Prostate gland (tissue), 2 donors: Measurements from ENCODE around the gene LMBRD2. TPM values are rescaled to one million over a fixed set of nuclear protein-coding genes. Genes with fewer than 3 reads are reported as not detected.

Experiments used
- DNase-seq: peaks from one replicate; pipeline ENCODE4 v3.0.0-alpha.2; 2019; ENCODE audit warnings: low spot score
- H3K27ac ChIP-seq, 2 donors: fragments of 200-600 bp; sonication (generic); 2 replicates each; pipeline ENCODE4 v1.5.1; 2017 to 2019
- H3K27me3 ChIP-seq: fragments of 200-600 bp; sonication (generic); replicated peaks from 2 replicates; pipeline ENCODE4 v1.5.1; 2019; ENCODE audit not compliant: insufficient read depth
- H3K36me3 ChIP-seq, 2 donors: fragments of 200-600 bp; sonication (generic); 1 replicate in 1 of 2; 2 replicates in 1 of 2; pipeline versions ENCODE4 v1.5.1 to v1.8.1; 2017 to 2019
- H3K4me1 ChIP-seq: fragments of 200-600 bp; sonication (generic); replicated peaks from 2 replicates; pipeline ENCODE4 v1.5.1; 2019
- H3K4me3 ChIP-seq, 2 donors: fragments of 200-600 bp; sonication (generic); 2 replicates each; pipeline ENCODE4 v1.5.1; 2017 to 2019
- H3K9me3 ChIP-seq: fragments of 200-600 bp; sonication (generic); 2 replicates; pipeline ENCODE4 v1.5.1; 2017
- CTCF ChIP-seq, 4 experiments: fragments of 200-600 bp in 2 of 4; fragments of 450-650 bp in 2 of 4; sonication (generic) in 2 of 4; IDR thresholded peaks; 1 replicate in 3 of 4; 2 replicates in 1 of 4; pipeline ENCODE4 v1.5.1; 2016 to 2019; ENCODE audit warnings: antibody characterized with exemption in 4 of 4, mild to moderate bottlenecking in 2 of 4, moderate library complexity in 2 of 4
- POLR2A ChIP-seq: fragments of 450-650 bp; IDR thresholded peaks from one replicate; pipeline ENCODE4 v1.6.1; 2016; ENCODE audit warnings: antibody characterized with exemption, mild to moderate bottlenecking
- POLR2AphosphoS5 ChIP-seq: sonication (generic); formaldehyde crosslinking; IDR thresholded peaks from one replicate; pipeline ENCODE4 v1.6.1; 2017; ENCODE audit warnings: antibody characterized with exemption
- WGBS: methylation state at CpG from one replicate; pipeline ENCODE4 v1.1.5; 2018; 5-methylcytosine and 5-hydroxymethylcytosine counted together
- intact Hi-C: fragments of 100-400 bp; cut with DNase I; formaldehyde crosslinking; loops from one replicate; pipeline ENCODE4 v1.14.2; 2022
- total RNA-seq, 2 donors: library from RNA; depleted of rRNA; stranded (reverse); fragments of >200 nt; gene quantifications; one replicate each; pipeline ENCODE4 v1.1.0, GENCODE V29; 2016

The LMBRD2 gene
- total RNA-seq, 2 donors from 2014 or later = 7.4 to 15.7 TPM

GRCh38 chr5:36128795-36129194 lies 22.9 kb downstream of the LMBRD2 start:
- Histone ChIP-seq H3K27ac (no peak overlapping the region), H3K4me1 (no peaks in the 10 kb centered on the region), H3K9me3 (no peaks in the 10 kb centered on the region), H3K36me3 (no peaks in the 10 kb centered on the region), H3K4me3 (no peak overlapping the region), H3K27me3 (no peaks in the 10 kb centered on the region)
- intact Hi-C loops = no loop called here
- TF ChIP-seq CTCF (IDR thresholded peaks at IDR 0.05) (no peak), POLR2A (no peak), POLR2AphosphoS5 (no peak)
- WGBS = 95% methylated on average over 1 of the region's 1 CpG
- DNase-seq = no peak

GRCh38 chr5:36125868-36126267 lies 25.8 kb downstream of the LMBRD2 start:
- 97% methylated on average over 1 of the region's 1 CpG for WGBS
- Histone ChIP-seq H3K36me3 (no peaks in the 10 kb centered on the region), H3K4me3 (no peak overlapping the region), H3K27ac (no peak overlapping the region), H3K4me1 (no peaks in the 10 kb centered on the region), H3K27me3 (no peaks in the 10 kb centered on the region), H3K9me3 (no peaks in the 10 kb centered on the region)
- no peak for DNase-seq
- TF ChIP-seq POLR2A = no peak
- TF ChIP-seq CTCF (IDR thresholded peaks at IDR 0.05) = no peak
- no peak for TF ChIP-seq POLR2AphosphoS5
- intact Hi-C loops = no loop called here

- 37% methylated on average over 1 of the region's 1 CpG for WGBS
- TF ChIP-seq POLR2AphosphoS5 = no peak
- TF ChIP-seq CTCF (IDR thresholded peaks at IDR 0.05) = no peak
- no peak for TF ChIP-seq POLR2A
- no peak overlapping the region for H3K4me3 ChIP-seq
- no peak overlapping the region for H3K27ac ChIP-seq
- H3K9me3 ChIP-seq = no peaks in the 10 kb centered on the region
- H3K27me3 ChIP-seq = no peaks in the 10 kb centered on the region
- H3K4me1 ChIP-seq = no peaks in the 10 kb centered on the region
- H3K36me3 ChIP-seq = peaks cover 0 to 11% of the 10 kb centered on the region in 2 donors
- DNase-seq = no peak
- intact Hi-C loops = no loop called here
Observed at GRCh38 chr5:36111238-36111637, 40.4 kb downstream of the LMBRD2 start.

- Histone ChIP-seq H3K36me3 (peaks cover 0 to 11% of the 10 kb centered on the region in 2 donors), H3K27me3 (no peaks in the 10 kb centered on the region), H3K4me1 (no peaks in the 10 kb centered on the region), H3K27ac (no peak overlapping the region), H3K4me3 (no peak overlapping the region), H3K9me3 (no peaks in the 10 kb centered on the region)
- DNase-seq = no peak
- TF ChIP-seq POLR2AphosphoS5 (no peak), POLR2A (no peak), CTCF (IDR thresholded peaks at IDR 0.05) (no peak)
- intact Hi-C loops = no loop called here
- 60% methylated on average over 3 of the region's 3 CpGs for WGBS
Observed at GRCh38 chr5:36108758-36109460, 42.8 kb downstream of the LMBRD2 start.

- Histone ChIP-seq H3K36me3 (peaks cover 0 to 11% of the 10 kb centered on the region in 2 donors), H3K9me3 (no peaks in the 10 kb centered on the region), H3K4me1 (no peaks in the 10 kb centered on the region), H3K4me3 (no peak overlapping the region), H3K27me3 (no peaks in the 10 kb centered on the region), H3K27ac (no peak overlapping the region)
- DNase-seq = no peak
- no peak for TF ChIP-seq CTCF (IDR thresholded peaks at IDR 0.05)
- intact Hi-C loops = no loop called here
- WGBS = 83% methylated on average over 2 of the region's 2 CpGs
Observed at GRCh38 chr5:36105819-36106218, 45.9 kb downstream of the LMBRD2 start.
